GM13977 (cell line): ENCODE results near the gene GUCY2D.

Experiments used
- DNase-seq: peaks from one replicate; pipeline ENCODE4 v3.0.0; 2012; ENCODE audit warnings: low spot score
- CTCF ChIP-seq: IDR thresholded peaks from 2 replicates; pipeline ENCODE4 v1.5.1; 2012; ENCODE audit warnings: mild to moderate bottlenecking, control low read depth; ENCODE audit not compliant: insufficient read depth; ENCODE audit errors: extremely low read depth, missing control alignments
- in situ Hi-C: fragments of 300-500 bp; cut with MboI; formaldehyde crosslinking; loops from one replicate; pipeline ENCODE4 v1.12.0; 2022; ENCODE audit warnings: low sequenced_read_pairs, low pct_unique_long_range_greater_than_20kb, mixed read lengths, inconsistent platforms; ENCODE audit not compliant: unreplicated experiment

GUCY2D gene

GRCh38 chr17:8003594-8004181 lies 1.3 kb downstream of the GUCY2D start:
- DNase-seq = no peak
- TF ChIP-seq CTCF = no peak
- in situ Hi-C loops = no loop called here

- in situ Hi-C loops = no loop called here
- TF ChIP-seq CTCF = no peak
- no peak for DNase-seq
These were observed 2.5 kb downstream of the GUCY2D start for GRCh38 chr17:8004899-8005298.

- no peak for DNase-seq
- no peak for TF ChIP-seq CTCF
- in situ Hi-C loops = no loop called here
These were observed 2.9 kb downstream of the GUCY2D start for GRCh38 chr17:8005357-8005756.

GRCh38 chr17:8005967-8006730 lies 3.7 kb downstream of the GUCY2D start:
- peak; percentile 60 for DNase-seq
- no peak for TF ChIP-seq CTCF
- in situ Hi-C loops = no loop called here

GRCh38 chr17:8006836-8007680 lies 4.6 kb downstream of the GUCY2D start:
- in situ Hi-C loops = no loop called here
- no peak for DNase-seq
- TF ChIP-seq CTCF = no peak

- in situ Hi-C loops = no loop called here
- DNase-seq = no peak
- no peak for TF ChIP-seq CTCF
These were observed 5.4 kb downstream of the GUCY2D start for GRCh38 chr17:8007836-8008235.
